HT-29 (cell line): ENCODE data around the gene KLK11. TPM values are rescaled to one million over a fixed set of nuclear protein-coding genes. Genes with fewer than 3 reads are reported as not detected.
A peak's percentile ranks its signal among the peaks of the same experiment; 100 is the strongest.

Source experiments
- DNase-seq: peaks from one replicate; pipeline ENCODE4 v3.0.0-alpha.2; 2015; ENCODE audit warnings: low spot score
- total RNA-seq: library from RNA; depleted of rRNA; stranded (reverse); fragments of >200 nt; shearing (Covaris generic); gene quantifications from 2 replicates; pipeline ENCODE4 v1.2.3, GENCODE V29; 2014

Gene KLK11
- total RNA-seq, 1 experiment from 2014 or later, result 138 TPM

GRCh38 chr19:51029718-51030117 lies 3.3 kb upstream of the KLK11 start:
- DNase-seq, result peak; percentile 27

- peak; percentile 35 for DNase-seq
These were observed 1.5 kb upstream of the KLK11 start for GRCh38 chr19:51027873-51028272.

GRCh38 chr19:51027126-51027806 lies 850 bp upstream of the KLK11 start:
- DNase-seq, result peak; percentile 75

- peak; percentile 70 for DNase-seq
These were observed 435 bp downstream of the KLK11 start for GRCh38 chr19:51025809-51026553.

- DNase-seq, result no peak
These were observed 1.0 kb downstream of the KLK11 start for GRCh38 chr19:51025401-51025800.

- no peak for DNase-seq
These were observed 1.5 kb downstream of the KLK11 start for GRCh38 chr19:51024924-51025323.

GRCh38 chr19:51023946-51024345 lies 2.5 kb downstream of the KLK11 start:
- no peak for DNase-seq

- no peak for DNase-seq
These were observed 3.9 kb downstream of the KLK11 start for GRCh38 chr19:51022526-51022925.

GRCh38 chr19:51020988-51021651 lies 5.3 kb downstream of the KLK11 start:
- peak; percentile 97 for DNase-seq

- DNase-seq, result no peak
These were observed 6.9 kb downstream of the KLK11 start, which contains the start of gene KLK10 for GRCh38 chr19:51019544-51019925. TSS of gene KLK10 (minus strand) at chr19:51019709. CDS start at chr19:51019130, 579 bp downstream.

GRCh38 chr19:51018745-51019543 lies 7.5 kb downstream of the KLK11 start:
- DNase-seq, result peak; percentile 82

- peak; percentile 88 for DNase-seq
These were observed 9.4 kb downstream of the KLK11 start for GRCh38 chr19:51016798-51017683.

GRCh38 chr19:51015691-51016267 lies 10.6 kb downstream of the KLK11 start:
- no peak for DNase-seq

GRCh38 chr19:51014242-51014641 lies 12.2 kb downstream of the KLK11 start:
- no peak for DNase-seq

- no peak for DNase-seq
These were observed 13.7 kb downstream of the KLK11 start for GRCh38 chr19:51012661-51013190.

GRCh38 chr19:51010066-51010795 lies 16.2 kb downstream of the KLK11 start:
- DNase-seq, result peak; percentile 35

- no peak for DNase-seq
These were observed 17.1 kb downstream of the KLK11 start for GRCh38 chr19:51009061-51009891.

- no peak for DNase-seq
These were observed 18.9 kb downstream of the KLK11 start for GRCh38 chr19:51007488-51007887.
